Lung microvascular endothelial cell (primary cell): ENCODE results near the gene AKAP3. TPM values are rescaled to one million over a fixed set of nuclear protein-coding genes. Genes with fewer than 3 reads are reported as not detected.
A peak's percentile ranks its signal among the peaks of the same experiment; 100 is the strongest.

ENCODE experiments used
- DNase-seq, 2 donors: peaks; one replicate each; pipeline versions ENCODE4 v3.0.0 to v3.0.0-alpha.2; 2010; ENCODE audit warnings: low read depth in 2 of 2
- total RNA-seq: library from RNA; depleted of rRNA; stranded (reverse); fragments of >200 nt; gene quantifications from 2 replicates; pipeline ENCODE4 v1.2.1, GENCODE V29; 2014

The AKAP3 gene
- total RNA-seq, 1 donor from 2014 or later = 0.20 TPM

DNA sequence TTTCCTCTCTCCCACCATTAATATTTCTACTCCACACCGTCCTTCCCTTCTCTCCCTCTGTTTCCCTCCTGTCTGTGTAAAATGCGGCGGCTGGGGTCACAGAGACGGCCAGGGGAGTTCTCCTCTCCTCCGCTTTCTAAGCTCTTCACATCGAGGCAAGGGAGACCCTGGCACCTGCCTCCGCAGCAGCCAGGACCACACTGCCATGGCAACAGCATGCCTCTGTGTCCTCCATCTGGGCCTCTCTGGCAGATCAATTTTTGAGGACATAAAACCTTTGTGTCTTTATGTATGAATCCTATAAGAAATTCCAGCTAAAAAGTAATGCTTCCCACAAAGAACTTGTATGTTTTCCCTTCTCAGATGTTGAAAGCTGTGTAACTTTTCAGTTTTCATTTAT, 45.4 kb downstream of the AKAP3 start:
- DNase-seq = no peak

DNA sequence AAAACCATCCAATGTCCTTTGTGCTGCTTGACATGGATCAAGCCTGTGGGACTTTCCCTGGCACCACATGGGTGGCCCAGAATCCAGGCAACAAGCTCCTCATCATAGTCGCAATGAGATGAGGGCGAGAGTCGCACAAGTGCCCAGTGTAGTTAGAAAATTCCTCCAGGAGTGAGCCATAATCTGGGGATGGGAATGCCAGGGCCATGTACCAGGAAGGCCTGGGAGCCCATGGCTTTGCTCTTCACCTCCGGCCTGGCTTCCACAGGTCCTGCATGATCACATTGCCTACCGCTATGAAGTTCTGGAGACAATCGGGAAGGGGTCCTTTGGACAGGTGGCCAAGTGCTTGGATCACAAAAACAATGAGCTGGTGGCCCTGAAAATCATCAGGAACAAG, 53.0 kb downstream of the AKAP3 start:
- DNase-seq = no peak

DNA sequence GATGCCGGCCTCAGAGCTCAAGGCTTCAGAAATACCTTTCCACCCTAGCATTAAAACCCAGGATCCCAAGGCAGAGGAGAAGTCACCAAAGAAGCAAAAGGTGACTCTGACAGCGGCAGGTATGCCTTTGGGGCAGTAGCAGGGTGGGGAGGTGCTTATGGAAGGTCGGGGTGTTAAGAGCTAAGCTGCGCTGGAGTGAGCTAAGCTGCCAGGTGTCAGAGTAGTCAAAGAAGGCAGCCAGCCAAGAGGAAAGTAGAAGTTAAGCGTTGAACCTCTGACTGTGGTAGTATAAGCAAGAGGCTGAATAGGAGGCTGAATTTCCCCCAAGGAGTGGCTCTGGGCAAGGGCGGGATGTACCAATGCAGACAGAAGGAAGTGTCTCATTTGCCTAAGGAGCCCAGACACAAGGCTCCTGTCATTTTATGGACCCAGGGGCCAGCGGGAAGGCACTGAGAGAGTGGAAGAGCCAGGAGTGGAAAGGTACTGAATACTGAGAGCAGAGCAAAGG, 57.6 kb downstream of the AKAP3 start:
- DNase-seq = no peak

DNA sequence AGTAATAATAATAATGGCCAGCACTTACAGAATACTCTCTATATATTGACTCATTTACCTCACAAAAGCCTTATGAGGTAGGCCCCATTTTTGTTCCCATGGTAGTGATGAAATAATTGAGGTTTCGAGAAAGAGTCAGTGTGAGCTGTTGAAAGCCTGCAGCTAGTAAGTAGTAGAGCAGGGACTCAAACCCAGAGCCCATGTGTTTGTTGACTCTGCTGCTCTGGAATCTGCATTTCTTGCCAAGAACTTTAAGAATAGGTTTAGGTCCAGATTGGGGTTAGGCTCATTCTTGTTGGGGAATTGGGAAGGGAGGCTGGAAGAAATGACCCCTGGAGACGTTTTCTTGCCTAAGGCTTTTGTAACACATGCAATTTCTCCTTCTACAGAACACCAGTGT, 58.9 kb downstream of the AKAP3 start:
- no peak for DNase-seq

DNA sequence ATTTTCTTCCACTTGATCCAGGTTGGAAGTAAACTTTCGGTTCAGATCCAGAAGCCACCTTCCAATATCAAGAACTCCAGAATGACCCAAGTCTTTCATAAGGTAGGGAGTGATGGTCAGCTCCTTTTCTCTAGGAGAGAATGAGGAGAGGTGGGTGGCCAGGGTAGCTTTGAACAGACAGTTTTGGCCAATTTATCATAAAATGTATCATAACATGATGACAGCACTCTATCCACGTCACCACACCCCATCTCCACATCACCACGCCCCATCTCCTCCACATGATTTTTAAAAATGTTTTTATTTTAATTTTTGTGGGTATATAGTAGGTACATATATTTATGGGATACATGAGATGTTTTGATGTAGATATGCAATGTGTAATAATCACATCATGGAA, 59.9 kb downstream of the AKAP3 start:
- DNase-seq = no peak

DNA sequence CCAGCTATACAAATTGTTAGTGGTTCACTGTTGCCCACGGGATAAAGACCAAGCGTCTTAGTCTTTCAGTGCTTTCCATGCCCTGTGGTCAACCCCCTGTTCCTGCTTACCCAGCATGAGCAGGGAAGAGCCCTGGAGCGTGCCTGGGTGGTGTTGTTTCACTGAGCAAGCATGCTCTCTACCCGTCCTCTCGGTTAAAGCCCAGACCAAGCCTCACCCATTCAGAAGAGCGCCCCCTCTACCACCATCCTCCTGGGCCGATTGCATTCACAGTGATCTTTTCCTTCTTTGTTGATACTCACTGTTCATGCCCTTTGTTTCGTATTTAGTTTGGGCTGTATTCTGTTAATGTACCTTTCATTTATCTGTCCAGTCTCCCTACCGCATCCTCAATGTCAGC, 61.7 kb downstream of the AKAP3 start:
- DNase-seq = no peak

DNA sequence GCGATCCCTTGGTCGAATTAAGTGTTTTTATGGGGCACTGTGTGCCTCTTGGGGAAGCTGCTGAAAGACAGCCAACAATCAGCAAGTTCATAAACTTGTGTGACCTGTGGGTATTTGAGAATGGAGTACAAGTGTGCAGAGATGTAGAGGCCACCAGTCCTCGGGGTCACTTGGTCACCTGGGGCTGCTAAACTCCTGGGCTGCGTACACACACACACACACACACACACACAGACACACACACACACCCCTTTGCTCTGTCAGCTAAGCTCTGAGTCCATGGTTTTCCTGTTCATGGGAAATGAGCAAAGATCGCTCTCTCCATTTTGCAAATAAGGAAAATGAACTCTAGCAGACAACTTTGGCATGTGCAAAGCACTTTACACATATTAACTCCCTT, 62.4 kb downstream of the AKAP3 start:
- DNase-seq = no peak

DNA sequence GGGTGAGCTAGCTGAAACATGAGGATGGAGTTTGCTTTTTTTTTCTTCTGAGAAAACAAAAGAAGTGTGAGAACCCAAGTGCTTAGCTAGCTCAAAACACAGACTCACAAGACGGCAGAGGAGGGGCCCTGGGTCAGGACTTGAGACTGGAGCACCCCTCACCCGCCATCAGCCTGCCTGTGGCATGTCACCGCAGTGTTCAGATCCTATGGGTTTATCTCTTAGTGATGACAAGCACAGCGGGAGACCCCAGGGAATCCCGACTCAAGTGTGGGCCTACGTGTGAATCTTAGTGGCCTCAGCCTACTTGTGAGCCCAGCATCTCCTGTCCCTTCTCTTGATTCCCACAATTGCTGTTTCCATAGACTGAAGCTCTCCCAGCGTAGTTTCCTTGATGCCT, 64.0 kb downstream of the AKAP3 start:
- no peak for DNase-seq

DNA sequence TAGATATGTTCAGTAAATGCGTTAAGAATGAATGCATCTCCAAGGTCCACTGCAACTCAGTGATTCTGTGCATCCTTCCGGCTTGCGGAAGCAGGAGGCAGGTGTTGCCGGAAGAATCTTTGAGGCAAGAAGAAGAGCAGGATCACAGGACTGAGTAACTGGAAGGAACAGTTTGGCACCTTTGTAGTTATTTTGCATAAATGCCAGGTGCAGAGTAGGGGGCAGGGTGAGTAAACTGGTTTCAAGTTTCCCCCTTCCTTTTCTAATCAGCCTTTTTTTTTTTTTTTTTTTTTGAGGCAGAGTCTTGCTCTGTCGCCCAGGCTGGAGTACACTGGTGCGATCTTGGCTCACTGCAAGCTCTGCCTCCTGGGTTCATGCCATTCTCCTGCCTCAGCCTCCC, 64.6 kb downstream of the AKAP3 start:
- DNase-seq = no peak

DNA sequence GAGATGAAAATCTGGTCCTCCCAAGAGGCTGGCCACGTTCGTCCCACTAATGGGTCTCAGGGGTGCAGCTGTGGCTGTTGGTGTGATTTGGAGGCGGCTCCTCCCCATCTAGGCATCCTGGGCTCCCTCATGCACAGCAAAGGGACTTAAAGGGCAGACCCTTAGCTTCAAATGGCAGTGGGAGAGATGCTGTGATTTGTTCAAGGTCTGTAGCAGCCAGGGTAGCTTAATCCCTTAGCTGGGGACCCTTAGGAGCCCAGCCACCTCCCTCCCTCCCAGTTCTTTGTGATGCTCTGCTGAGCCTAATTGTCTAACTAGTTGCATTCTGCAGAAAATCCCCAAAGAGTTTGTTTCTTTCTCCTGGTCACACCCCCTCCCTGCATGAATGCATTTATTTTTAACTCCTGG, 68.6 kb downstream of the AKAP3 start:
- no peak for DNase-seq

DNA sequence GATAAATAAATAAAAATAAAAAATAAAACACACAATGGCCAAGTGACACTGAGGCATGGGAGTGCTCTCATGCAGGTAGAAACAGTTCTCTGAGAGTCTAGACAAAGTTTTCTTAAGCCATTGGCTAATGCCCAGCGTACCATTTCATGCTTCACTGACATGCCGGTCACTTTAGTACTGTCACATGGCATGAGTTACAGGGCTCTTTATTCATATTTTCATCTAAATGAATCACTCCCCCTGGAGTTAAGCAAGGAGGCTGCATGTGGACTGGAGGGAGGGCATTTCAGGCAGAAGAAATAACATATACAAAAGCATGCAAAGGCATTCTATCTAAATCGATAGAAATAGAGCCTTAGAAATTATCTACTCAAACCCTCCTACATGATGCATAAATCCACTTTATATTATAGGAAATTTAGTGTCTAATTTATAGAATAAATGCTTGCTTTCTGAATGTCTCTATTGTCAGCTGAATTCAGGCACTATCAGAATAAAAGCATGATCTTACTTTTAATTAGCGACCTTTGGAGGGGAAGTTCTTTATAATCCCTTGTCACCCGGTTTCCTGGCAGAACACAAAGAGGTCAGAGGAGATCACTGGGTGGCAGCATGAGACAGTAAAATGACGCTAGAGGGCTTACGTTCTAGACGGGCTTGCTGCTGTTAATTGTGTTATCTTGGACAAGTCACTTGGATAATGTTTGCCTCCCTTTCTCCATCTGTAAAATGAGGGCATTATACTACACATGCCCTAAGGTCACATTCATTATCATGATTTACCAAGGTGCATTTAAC, 69.3 kb downstream of the AKAP3 start:
- DNase-seq = peak; percentile 70 to 77

DNA sequence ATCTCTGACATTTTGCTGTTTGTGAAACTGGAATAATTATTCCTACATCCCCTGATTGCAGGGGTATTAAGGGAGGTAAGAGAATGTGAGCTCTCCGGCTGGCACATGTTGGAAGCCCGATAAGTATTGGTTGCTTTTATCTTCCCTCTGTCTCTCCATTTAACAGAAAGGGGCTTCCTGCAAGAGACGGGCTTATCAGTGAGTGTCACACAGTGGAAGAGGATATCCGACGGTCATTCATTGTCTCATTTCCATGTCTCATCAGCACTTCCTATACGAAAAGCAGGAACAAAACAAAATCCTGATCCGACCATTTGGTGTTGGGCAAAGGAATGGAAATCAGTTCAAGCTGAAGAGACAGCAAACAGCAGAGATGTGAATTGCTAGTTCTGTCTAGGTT, 76.2 kb downstream of the AKAP3 start:
- DNase-seq = peak; percentile 68 to 99

DNA sequence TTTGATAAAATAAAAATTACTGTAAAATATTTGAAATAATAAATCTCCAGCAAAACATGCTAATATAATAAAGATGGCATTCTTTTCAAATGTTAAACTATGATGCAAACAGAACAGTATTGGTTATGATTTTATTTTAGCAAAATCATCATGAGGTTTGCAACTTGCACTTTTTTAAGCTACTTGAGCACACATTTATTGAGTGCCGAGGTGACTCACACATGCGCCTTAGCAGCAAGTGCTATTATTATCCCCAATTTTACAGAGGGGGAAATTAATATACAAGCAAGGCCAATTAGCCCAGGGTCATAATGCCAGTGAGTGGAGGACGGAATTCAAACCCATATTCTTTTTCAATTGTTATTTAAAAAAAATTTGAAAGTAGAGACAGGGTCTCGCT, 79.6 kb downstream of the AKAP3 start:
- DNase-seq = no peak

DNA sequence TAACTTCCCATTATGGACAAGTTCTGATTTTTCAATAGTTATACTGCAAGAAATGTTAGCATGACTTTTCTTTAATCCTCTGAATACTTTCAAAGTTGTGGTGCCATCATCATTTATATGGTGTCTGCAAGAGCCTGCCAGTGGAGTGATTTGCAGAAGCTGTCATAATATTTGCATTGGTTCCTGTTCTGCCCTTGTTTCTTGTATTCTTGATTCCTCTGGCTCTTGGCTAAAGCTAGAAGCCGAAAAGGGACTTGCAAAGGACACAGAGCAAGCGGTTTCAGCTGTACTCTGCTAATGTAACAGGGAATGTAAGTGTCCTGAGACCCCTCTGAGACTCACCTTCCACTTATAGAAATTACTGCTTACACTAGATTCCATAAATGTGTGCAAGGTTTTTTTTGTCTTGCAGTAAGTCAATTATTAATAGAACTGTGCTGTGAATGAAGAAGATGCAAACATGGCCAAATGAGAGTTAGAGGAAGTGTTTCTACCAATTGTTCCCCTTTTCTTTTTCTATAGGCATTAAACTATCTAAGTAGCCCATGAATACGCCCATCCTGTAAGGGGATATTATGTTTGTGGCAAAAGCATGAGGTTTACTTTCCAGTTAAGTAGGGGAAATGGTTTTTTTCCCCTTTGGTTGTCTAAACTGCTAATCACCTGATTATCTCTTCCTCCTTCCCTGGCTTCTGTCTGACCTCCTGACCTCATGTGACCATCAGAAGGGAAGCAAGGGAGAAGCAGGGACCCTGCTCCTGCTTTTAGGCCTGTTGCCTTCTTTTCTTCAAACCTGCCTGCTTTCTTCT, 81.6 kb downstream of the AKAP3 start:
- DNase-seq = peak; percentile 9 to 23

DNA sequence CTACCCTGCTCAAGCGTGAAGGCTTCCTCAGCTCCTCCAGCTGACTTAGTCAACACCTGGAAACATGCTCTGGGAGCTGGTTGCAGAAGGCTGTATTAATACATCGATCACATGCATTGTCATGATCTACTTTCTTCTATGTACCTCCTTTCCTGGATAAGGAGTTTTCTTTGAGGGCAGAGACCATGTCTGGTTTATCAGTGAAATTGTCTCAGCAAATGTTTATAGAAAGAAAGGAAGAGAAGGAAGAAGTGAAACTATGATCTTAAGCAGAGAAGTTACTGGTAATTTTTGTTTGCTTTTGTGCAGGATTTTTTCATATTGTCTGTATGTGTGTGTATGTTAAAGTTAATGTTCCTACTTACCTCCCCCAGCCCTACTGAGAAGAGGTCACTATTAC, 82.4 kb downstream of the AKAP3 start:
- no peak for DNase-seq

Other genes starting within 250 kb of the AKAP3 start
- gene FGF6, start 203.2 kb downstream of the AKAP3 start, total RNA-seq = not detected in 2 replicates
- 2.4 and 7.6 TPM in 2 replicates for gene RAD51AP1, start 110.2 kb downstream of the AKAP3 start, total RNA-seq
- gene DYRK4, start 86.8 kb downstream of the AKAP3 start, total RNA-seq = 47.1 and 47.8 TPM in 2 replicates
- gene NDUFA9, start 63 bp upstream of the AKAP3 start, total RNA-seq = 45.1 and 51.0 TPM in 2 replicates
- under 0.01 and 0.20 TPM in 2 replicates for gene GALNT8, start 71.3 kb upstream of the AKAP3 start, total RNA-seq